GM12865 (cell line): ENCODE measurements around the gene TBX2.

Experiments
- DNase-seq: peaks from one replicate; pipeline ENCODE4 v3.0.0; 2010; ENCODE audit warnings: low read depth
- H3K4me3 ChIP-seq: 2 replicates; pipeline ENCODE4 v1.5.1; 2011; ENCODE audit warnings: mild to moderate bottlenecking, low read depth, low read length, control low read depth
- CTCF ChIP-seq: IDR thresholded peaks from 2 replicates; pipeline ENCODE4 v1.5.1; 2011; ENCODE audit warnings: low read length, control low read depth, low read depth, inconsistent platforms; ENCODE audit not compliant: insufficient read depth; ENCODE audit errors: missing control alignments

TBX2 gene

GRCh38 chr17:61371606-61372005, 28.0 kb upstream of the TBX2 start:
- H3K4me3 ChIP-seq = no peak overlapping the region
- TF ChIP-seq CTCF = no peak
- DNase-seq = no peak

GRCh38 chr17:61372436-61372835, 27.2 kb upstream of the TBX2 start:
- TF ChIP-seq CTCF = no peak
- no peak overlapping the region for H3K4me3 ChIP-seq
- DNase-seq = no peak

- no peak for DNase-seq
- TF ChIP-seq CTCF = no peak
- no peak overlapping the region for H3K4me3 ChIP-seq
Measured at GRCh38 chr17:61376931-61377838, 22.5 kb upstream of the TBX2 start.

GRCh38 chr17:61378658-61379456, 20.8 kb upstream of the TBX2 start:
- no peak for DNase-seq
- H3K4me3 ChIP-seq = no peak overlapping the region
- TF ChIP-seq CTCF = no peak

- TF ChIP-seq CTCF = no peak
- H3K4me3 ChIP-seq = no peak overlapping the region
Measured at GRCh38 chr17:61379457-61380216, 20.0 kb upstream of the TBX2 start.

GRCh38 chr17:61380217-61380835, 19.3 kb upstream of the TBX2 start:
- no peak overlapping the region for H3K4me3 ChIP-seq
- no peak for TF ChIP-seq CTCF
- DNase-seq = no peak

More at GRCh38 chr17:61379457-61380216, 20.0 kb upstream of the TBX2 start:
- no peak for DNase-seq
